ENCODE data around the gene AGAP6.
"Not testable (repeated sequence)": the region's sequence is repeated elsewhere in the genome, so short reads cannot be mapped to it uniquely, and the experiment has no call there.

AGAP6 gene

DNA sequence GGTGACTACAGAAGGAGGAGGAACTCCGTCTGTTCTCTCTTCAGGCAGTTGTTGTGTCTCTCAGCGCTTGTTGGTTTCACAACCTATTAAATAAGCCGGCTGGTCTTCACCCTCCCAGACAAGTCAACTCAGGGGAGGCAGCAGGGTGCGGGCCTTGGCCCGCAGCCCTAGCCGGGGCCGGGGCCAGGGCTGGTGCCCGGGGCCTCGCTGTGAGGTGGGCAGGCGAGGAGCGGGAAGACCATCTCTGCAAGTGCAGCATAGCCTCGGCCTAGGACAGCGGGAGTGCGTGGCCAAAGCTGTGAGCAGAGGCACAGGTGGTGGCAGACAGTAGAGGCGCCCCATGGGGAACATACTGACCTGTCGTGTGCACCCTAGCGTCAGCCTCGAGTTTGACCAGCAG is at the start of gene AGAP6:
AGAP6 (plus strand) TSS at position 31 of the 400 bp plus-strand sequence; CDS start at position 341, 310 bp downstream.
- not testable (repeated sequence) for DNase-seq

DNA sequence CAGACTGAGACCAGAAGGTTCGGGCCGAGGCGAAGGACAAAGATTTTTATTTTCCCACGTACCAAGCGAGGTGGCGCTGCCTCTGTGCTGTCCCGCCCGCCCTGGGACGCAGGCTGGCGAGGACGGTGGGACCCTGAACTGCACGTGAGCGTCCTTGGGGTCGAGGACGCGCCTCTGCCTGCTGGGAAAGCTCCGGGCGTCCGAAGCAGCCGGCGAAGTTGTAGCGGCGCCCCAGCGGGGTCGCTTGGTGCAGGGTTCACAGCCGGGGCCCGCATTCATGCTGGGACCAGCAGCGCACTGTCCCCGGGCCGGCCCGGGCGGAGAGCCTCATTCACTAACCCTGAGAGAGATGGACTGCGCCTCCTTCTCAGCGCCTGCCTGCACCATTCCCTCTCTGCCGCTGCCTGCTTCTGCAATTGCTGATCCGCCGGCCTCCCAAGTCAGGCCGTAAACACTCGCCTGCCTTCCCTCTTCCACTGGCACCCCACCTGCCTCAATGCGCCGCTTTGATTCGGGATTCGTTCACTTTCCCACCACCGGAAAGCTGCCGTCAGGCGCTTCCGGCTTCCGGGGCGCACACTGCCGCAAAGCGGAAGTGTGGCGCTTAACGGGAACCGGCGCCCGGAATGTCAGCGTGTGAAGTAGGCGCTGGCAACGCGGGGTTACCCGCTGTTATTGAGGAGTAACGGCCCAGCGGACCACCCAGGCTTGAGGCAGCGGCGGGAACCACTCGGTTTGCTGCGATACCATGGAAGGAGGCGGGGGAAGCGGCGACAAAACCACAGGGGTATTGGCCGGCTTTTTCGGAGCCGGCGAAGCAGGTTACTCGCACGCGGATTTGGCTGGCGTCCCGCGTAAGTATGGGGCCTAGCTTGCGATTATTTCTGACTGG is 46.5 kb upstream of the AGAP6 start, which contains the start of the genes PARG and TIMM23B:
PARG (minus strand) TSS at position 581 of the 892 bp plus-strand sequence; CDS start at position 279, 302 bp downstream.
TIMM23B (plus strand) TSS at position 607 of the 892 bp plus-strand sequence; CDS start at position 749, 142 bp downstream.
- peak; percentile 78 to 83 for DNase-seq

DNA sequence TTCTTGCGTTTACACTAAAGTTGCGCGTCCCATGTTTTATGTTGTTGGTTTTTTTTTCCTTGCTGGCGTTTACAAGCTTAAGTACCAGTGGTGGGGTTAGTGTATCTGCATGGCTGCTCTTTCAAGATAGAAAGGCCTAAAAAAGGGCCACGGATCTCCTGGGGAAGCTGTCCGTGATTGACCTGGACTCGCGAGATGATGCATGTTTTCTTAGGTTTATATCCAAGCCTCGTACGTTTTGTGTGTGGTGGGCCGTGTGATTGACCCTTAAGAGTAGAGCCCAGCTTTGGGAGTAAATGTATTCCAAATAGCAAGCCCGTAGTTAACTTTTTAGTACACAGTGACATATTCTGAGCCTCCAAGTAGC is 45.9 kb upstream of the AGAP6 start:
- DNase-seq: not testable (repeated sequence)

DNA sequence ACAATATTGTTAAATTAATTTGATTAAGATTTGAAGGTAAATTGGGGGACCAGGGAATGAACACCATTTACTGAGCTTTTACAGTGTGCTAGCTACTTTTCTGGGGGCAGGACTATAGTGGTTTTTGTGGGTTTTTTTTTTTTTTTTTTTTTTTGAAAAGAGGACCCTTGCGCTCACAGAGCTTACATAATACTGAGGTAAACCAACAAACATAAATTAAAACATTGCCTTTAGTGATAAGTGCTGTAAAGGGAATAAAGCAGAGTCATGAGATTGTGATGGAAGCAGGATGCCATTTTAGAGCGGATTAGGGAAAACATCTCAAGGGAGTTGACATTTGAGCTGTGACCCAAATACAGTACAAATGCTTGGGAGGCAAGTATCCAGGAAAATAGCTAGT is 44.6 kb upstream of the AGAP6 start:
- DNase-seq: not testable (repeated sequence)

DNA sequence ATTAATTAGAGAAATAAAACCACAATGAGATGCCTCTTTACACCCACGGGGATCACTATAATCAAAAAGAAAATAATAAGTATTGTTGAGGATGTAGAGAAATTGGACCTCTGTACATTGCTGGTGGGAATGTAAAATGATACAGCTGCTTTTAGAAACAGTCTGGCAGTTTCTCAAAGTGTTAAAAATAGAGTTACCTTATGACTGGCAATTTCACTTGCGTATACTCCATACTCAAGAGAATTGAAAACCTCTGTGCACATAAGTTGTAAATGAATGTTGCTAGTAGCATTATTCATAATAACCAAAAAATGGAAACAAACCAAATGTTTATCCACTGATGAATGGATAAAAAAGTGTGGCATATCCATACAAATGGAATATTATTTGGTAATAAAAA is 40.1 kb upstream of the AGAP6 start:
- not testable (repeated sequence) for DNase-seq

DNA sequence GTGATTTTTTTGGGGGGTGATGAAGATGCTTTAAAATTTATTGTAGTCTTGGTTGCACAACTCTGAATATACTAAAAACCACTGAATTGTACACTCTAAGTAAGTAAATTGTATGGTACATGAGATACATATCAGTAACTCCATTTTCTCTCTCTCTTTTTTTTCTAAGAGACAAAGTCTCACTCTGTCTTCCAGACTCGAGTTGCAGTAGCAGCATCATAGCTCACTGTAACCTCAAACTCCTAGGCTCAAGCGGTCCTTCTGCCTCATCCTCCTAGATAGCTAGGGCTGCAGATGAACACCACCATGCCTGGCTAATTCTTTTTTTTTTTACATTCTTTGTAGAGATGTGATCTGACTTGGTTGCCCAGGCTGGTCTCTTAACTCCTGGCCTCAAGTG is 39.5 kb upstream of the AGAP6 start:
- not testable (repeated sequence) for DNase-seq

DNA sequence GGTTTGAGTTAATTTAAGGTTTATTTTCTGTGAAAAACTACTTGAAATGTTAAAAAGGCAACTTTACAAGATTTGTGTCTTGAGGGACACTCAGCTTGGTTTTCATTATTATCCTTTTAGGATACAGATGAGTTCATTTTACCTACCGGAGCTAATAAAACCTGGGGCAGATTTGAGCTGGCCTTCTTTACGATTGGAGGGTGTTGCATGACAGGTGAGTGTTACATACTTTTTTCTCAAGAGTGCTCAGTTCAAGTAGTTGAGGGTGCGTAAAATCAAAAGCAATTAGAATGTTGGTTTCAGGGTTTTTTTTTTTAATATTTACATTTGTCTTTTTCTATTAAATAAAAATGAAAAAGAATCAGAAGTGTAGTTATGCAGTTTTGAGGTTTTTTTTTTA is 36.2 kb upstream of the AGAP6 start:
- not testable (repeated sequence) for DNase-seq

DNA sequence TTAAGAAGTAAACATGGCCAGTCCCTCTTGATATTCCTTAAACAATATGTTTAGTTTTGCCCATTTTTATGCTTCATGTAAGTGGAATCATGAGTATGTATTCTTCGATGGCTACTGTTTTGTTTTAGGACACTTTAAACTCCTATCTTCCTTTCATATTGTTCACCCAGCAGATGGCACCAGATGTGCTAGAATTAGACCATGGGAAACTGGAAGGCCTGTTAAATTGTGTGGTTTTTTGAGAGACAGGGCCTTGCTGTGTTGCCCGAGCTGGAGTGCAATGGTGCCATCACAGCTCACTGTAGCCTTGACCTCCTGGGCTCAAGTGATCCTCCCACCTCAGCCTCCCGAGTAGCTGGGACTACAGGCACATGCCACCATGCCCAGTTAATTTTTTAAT is 35.1 kb upstream of the AGAP6 start:
- DNase-seq: not testable (repeated sequence)

DNA sequence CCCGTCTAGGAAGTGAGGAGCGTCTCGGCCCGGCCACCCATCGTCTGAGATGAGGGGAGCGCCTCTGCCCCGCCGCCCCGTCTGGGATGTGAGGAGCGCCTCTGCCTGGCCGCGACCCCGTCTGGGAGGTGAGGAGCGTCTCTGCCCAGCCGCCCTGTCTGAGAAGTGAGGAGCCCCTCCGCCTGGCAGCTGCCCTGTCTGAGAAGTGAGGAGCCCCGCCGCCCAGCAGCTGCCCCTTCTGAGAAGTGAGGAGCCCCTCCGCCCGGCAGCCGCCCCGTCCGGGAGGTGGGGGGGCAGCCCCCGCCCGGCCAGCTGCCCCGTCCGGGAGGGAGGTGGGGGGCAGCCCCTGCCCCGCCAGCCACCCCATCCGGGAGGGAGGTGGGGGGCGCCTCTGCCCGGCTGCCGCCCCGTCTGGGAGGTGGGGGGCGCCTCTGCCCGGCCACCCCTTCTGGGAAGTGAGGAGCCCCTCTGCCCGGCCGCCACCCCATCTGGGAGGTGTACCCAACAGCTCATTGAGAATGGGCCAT is 17.8 kb upstream of the AGAP6 start:
- not testable (repeated sequence) for DNase-seq

DNA sequence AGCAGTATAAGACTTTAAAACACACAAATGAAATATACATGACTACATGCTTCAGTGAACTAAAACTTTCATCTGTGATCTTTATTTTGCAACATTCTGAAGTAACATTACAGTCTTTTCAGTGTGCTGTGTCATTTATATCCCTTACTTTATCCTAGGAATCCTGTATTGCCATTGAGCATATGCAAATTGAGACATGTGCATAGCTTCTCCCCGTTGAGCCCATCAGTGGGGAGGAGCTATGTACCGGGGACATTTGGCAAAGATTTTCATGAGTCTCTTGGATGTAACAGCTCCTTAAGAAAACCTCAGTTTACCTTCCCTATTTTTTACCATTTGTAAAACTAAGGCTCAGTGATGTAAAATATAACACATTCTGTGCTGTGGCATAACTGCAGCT is 16.7 kb upstream of the AGAP6 start:
- DNase-seq: not testable (repeated sequence)

DNA sequence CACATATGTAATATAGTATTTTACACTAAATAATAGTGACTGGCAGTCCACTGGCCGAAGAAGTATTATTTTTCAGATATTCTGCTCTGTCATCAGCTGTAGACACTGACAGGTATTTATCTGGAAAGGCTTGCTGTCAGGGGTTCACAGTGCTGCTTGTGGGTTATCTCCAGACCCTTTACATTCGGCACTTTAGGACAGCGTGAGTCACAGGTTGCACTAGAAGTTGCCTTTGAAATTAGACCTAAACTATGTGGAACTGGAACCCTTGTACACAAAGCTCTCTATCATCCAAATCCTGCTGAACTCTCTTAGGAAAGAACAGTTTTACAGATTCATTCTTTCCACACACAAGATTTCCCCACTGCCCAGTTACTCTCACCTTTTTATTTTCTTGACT is 16.1 kb upstream of the AGAP6 start:
- not testable (repeated sequence) for DNase-seq

DNA sequence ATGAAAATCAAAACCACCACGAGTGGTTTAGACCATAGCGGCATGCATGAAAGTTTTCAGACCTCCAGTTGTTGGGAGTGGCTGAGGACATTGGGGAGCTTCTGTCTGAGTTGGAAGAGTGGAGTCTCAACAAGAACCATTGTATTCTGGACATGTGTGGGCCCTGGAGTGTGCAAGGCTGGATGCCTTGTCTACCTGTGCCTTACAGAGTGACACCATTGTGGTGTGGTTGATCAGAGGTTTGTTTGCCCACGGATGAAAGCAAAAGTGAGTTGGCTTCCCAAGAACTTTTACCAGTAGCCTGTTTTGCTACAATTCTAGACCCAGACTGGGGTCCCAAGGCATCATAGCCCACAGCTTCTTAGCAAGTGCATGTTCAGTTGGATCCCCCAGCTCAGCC is 10.4 kb upstream of the AGAP6 start:
- not testable (repeated sequence) for DNase-seq

DNA sequence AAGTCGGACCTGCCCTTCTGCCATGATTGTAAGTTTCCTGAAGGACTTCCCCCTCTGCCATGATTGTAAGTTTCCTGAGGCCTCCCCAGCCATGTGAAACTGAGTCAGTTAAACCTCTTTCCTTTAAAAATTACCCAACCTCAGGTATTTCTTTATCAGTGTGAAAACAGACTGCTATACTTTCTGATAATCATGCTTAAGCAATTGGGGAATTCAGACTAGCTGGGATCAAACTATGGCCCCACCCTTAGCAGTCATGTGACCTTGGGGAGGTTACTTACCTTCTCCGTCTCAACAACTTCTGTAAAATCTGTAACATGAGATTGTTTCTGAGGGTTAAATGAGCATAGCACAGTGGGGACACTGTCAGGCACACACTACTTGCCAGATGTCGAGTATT is 999 bp upstream of the AGAP6 start:
- not testable (repeated sequence) for DNase-seq

DNA sequence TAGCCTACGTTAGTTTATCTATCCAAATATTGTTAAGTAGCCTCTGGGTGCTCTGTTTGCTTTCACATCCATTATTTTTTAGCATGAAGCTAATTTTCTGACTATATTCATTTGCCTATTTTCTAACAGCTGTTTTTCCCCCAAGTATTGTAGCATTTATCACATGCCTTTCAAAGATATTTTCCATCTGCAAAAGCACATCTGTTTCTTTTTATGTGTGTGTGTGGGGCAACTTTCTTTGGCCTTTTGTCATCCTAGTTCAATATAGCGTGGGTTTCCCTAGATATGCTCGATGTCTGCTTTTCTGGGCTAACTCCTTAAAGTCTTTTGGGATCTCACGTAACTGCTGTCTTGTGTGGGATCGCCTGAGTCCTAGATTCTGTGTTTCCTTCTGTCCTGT is 7.1 kb downstream of the AGAP6 start:
- DNase-seq: not testable (repeated sequence)

DNA sequence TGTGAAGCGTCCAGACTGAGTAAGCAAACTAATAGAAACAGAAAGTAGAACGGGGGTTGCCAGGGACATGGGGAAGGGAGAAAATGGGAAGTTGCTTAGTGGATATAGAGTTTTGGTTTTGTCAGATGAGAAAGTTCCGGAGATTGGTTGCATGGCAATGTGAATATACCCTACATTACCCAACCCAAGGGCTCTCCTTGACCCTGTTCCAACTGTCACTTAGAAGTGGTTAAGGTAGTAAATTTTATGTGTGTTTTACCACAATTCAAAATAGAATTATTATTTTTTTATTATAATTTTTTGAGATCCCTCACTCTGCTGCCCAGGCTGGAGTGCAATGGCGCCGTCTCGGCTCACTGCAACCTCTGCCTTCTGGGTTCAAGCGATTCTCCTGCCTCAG is 25.8 kb downstream of the AGAP6 start:
- peak in 1 of 2 donors; percentile 6 for DNase-seq

DNA sequence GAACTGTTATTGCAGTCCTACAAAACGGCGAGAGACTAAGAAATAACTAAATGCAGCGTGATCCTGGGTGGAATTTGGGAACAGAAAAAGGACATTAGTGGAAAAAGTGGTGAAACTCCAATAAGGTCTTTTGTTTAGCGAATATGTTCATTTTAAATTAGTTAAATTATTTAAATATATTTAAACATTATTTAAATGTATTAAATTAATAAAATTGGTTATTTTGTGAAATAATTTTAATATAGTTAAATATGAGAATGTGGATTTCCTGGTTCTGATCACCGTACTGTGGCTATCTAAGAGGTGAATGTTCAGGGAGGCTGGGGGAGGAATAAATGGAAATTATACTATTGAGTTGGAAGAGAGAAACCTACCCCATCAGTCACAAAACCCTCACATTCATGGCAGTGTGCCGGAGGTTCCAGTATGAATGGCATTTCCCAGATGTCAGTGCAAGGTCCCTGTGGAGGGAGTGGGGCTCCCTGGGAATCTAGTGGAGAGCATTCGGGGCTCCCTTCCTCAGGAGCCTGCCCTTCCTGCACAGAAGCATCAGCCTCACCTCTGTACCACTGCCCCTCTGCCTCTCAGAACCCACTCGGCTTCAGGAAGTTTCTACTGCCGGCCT is 27.5 kb downstream of the AGAP6 start:
- DNase-seq: not testable (repeated sequence)

DNA sequence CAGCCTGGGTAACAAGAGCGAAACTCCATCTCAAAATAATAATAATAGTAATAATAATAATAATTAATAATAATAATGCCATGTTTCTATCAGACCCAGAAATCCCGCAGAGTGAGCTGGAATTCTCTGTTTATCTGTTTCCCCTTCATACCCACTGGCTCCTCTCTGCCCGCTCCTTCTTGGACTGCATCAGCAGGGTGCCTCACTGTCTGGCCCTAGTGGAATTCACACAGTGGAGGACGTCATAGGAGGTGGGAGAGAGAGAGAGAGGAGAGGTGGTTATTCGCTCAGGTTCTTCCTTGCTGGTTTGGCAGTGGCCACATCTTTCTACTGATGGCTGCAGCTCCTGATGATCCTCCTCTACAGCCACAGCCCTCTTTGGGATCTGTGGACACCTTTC is 28.7 kb downstream of the AGAP6 start:
- DNase-seq: not testable (repeated sequence)

DNA sequence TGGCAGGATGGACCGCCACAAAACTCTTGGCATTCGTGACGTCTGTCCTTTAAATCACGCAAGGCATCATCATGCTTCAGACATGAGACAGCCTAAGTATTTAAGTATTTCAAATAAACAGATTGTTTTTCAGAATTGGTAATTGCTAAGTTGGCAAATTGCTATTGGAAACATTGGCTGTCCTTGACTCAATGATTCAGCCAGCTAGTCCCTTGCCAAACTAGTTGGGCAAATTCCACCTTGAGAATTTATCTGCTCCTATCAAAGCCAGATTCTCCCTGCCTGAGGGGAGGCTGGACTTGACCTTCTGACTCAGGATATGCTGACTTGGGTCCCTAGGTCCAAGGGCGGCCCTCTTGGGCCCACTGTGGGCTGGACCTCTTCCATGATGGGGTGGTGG is 29.4 kb downstream of the AGAP6 start:
- DNase-seq: not testable (repeated sequence)

DNA sequence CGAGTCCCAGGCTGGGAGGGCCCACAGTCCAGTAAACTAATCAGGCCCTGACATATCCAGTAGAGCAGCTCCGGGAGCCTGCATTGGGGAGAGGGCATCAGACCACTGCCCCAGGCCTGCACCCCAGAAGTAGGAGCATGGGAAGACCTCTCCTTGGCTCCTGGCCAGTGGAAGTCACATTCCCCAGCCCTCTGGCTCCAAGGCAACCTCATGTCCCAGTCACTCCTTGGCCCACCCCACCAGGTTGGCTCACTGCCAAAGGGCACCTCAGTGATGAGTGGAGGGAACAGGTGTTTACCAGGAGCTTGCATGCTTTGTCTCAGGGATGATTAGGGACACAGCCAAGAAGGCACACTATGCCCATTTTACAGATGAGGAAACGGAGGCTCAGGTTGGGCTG is 31.1 kb downstream of the AGAP6 start:
- not testable (repeated sequence) for DNase-seq

DNA sequence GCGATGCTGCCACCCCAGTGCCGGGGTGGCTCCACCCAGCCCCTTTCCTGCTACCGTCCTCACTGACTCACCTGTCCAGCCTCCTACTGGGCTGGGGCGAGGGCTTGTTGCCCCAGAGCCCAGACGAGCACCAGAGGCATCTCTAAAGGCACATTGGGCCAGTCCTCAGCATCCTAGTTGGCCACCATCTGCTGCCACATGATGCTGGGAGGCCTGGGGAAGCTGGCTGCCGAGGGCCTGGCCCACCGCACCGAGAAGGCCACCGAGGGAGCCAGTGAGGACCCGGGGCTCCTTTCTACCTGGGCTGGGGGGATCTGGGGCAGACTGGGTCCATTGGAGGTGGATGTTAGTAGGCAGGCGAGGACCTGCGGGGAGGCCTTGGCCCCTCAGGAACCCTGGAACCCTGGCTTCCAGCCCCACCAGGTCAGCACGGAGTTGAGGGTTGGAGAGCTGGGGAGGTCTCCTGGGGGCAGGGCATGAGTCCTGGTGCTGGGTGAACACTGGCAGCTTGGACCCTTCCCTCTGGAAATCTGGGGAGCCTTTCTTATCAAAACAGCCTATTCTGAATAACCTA is 32.3 kb downstream of the AGAP6 start:
- DNase-seq: not testable (repeated sequence)

DNA sequence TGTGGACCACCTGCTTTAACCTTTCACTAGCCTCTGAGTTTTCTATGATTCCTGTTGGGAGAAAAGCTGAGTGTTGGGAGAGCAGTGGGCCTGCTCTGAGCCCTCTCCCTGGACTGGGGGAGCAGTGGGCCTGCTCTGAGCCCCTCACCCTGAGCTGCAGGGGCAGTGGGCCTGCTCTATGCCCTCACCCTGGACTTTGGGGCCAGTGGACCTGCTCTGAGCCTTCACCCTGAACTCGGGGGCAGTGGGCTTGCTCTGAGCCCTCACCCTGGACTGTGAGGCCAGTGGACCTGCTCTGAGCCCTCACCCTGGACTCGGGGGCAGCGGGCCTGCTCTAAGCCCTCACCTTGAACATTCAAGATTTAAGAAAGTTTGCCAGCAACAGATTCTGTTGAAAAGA is 33.4 kb downstream of the AGAP6 start:
- DNase-seq: no peak

DNA sequence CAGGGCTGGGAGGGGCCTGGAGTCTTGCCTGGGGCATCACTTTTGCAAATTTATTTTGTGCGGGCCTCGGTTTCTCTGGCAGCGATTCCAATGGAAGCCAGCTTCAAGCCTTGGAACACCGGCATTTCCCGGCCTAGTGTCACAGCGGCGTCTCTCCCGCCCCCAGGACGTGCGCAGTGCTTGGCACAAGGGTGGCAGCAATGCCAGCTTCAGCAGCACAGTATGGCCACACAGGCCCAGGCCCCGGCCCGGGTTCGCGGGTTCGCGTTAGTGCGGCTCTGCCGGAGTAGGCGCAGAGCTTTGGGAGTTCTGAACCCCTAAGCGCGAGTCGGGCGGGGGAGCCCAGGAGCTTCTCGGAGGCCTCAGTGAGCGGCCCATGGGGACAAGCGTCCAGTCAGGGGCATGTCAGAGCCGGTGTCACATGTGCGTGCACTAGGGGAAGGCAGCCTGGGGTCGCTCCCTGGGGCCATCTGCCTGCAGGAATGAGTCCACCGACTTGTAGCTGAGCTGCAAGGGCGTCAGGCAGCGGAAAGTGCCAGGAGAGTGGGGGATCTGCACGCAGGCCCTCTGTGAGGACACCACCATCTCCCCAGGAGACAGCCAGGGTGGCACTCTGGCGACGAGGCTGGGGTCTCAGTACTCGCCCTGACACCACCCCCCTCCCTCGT is 36.6 kb downstream of the AGAP6 start:
- DNase-seq: not testable (repeated sequence)

DNA sequence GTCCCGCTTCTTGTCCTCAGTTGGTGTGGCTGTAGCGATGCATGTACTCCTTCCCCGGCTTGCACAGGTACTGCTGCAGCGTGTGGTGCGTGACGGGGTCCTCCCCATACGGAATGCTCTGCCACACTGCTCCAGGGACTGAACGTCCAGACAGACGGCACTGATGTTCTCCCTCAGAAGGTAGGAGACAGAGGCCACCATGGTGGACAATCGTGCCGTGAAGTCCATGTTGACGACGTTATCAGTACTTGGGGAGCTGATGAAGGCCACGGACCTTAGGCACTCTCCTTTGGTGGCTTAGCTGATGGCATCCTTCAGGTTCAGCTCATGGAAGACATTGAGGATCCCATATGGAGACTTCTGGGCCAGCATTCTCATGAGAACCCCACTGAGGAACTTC is 37.4 kb downstream of the AGAP6 start:
- no peak for DNase-seq

Measured in CD4-positive, alpha-beta T cell treated with Interleukin-4 for 1 hour (primary cell).